GM12878 (cell line): ENCODE measurements around the gene CDC42BPB. TPM values are rescaled to one million over a fixed set of nuclear protein-coding genes. Genes with fewer than 3 reads are reported as not detected.

ENCODE experiments used
- ATAC-seq: fragments of 200-7000 bp; cut with Tn5 transposase; 3 replicates; pipeline ENCODE4 v1.9.1; 2020; ENCODE audit warnings: mild to moderate bottlenecking, moderate library complexity
- BruUV-seq: library from RNA; stranded (reverse); fragments of 400-500 nt; replicated peaks from 2 replicates; lab custom pipeline; 2021; lab: Mats Ljungman, UMichigan
- CTCF ChIA-PET: fragments of 300-600 bp; sonication (Branson Sonifier 250); formaldehyde crosslinking; extraction: SDS; loops from one replicate; lab custom pipeline; 2021; ENCODE audit warnings: inconsistent platforms; lab: Yijun Ruan, JAX
- POLR2A ChIA-PET: fragments of 350-600 bp; formaldehyde crosslinking; extraction: SDS; loops from one replicate; lab custom pipeline; 2021; ENCODE audit warnings: inconsistent platforms; lab: Charles Lee
- RAD21 ChIA-PET: fragments of 300-600 bp; sonication (Branson Sonifier 250); formaldehyde crosslinking; loops from one replicate; lab custom pipeline; 2023; ENCODE audit warnings: antibody characterized with exemption; ENCODE audit not compliant: unreplicated experiment; lab: Charles Lee
- SMC1A ChIA-PET: fragments of 300-600 bp; sonication (Branson Sonifier 250); formaldehyde crosslinking; loops from one replicate; lab custom pipeline; 2023; ENCODE audit not compliant: unreplicated experiment, uncharacterized antibody; lab: Charles Lee
- DNase-seq: peaks from one replicate; pipeline ENCODE4 v3.0.0-alpha.2; 2011; ENCODE audit warnings: low read depth, low spot score
- FAIRE-seq: peaks from 3 replicates; lab custom pipeline; 2011; peaks lifted over from hg19 to GRCh38; lab: Jason Lieb, UNC
- H2AFZ ChIP-seq: 2 replicates; pipeline ENCODE4 v1.6.0; 2011; ENCODE audit warnings: low read depth, low read length, control low read depth; ENCODE audit not compliant: control insufficient read depth
- H3K27ac ChIP-seq: 2 replicates; pipeline ENCODE4 v1.5.1; 2011; ENCODE audit warnings: control low read depth; ENCODE audit not compliant: control insufficient read depth, insufficient read depth
- H3K27me3 ChIP-seq, 2 experiments: replicated peaks in 1 of 2; 2 replicates each; pipeline versions ENCODE4 v1.6.0 to v1.6.1; 2011; ENCODE audit warnings: low read length in 1 of 2; ENCODE audit not compliant: control insufficient read depth in 2 of 2, insufficient read depth in 2 of 2
- H3K36me3 ChIP-seq, 2 experiments: 2 replicates each; pipeline ENCODE4 v1.5.1; 2011; ENCODE audit warnings: low read length in 1 of 2; ENCODE audit not compliant: control insufficient read depth in 2 of 2, insufficient read depth in 2 of 2
- H3K4me1 ChIP-seq: 2 replicates; pipeline ENCODE4 v1.6.1; 2011; ENCODE audit warnings: mild to moderate bottlenecking, low read length, moderate library complexity, mixed read lengths; ENCODE audit not compliant: control insufficient read depth, insufficient read depth
- H3K4me2 ChIP-seq: 2 replicates; pipeline ENCODE4 v1.6.0; 2011; ENCODE audit warnings: control low read depth; ENCODE audit not compliant: control insufficient read depth, insufficient read depth
- H3K4me3 ChIP-seq: fragments of 200-600 bp; sonication (generic); 2 replicates; pipeline ENCODE4 v1.5.1; 2016
- H3K79me2 ChIP-seq: 2 replicates; pipeline ENCODE4 v1.6.0; 2011; ENCODE audit warnings: low read length; ENCODE audit not compliant: control insufficient read depth, insufficient read depth
- H3K9ac ChIP-seq: 2 replicates; pipeline ENCODE4 v1.8.0; 2011; ENCODE audit warnings: low read length, control low read depth, mixed read lengths; ENCODE audit not compliant: control insufficient read depth, insufficient read depth
- H3K9me3 ChIP-seq: replicated peaks from 3 replicates; pipeline ENCODE4 v1.5.1; 2011; ENCODE audit warnings: mild to moderate bottlenecking, low read length; ENCODE audit not compliant: control insufficient read depth, insufficient read depth
- H4K20me1 ChIP-seq: 2 replicates; pipeline ENCODE4 v1.6.0; 2011; ENCODE audit not compliant: control insufficient read depth, insufficient read depth
- BMI1 ChIP-seq: fragments of 450-650 bp; IDR thresholded peaks from 2 replicates; pipeline ENCODE4 v1.6.1; 2016; ENCODE audit warnings: mild to moderate bottlenecking, moderate library complexity, borderline replicate concordance
- DPF2 ChIP-seq: fragments of 450-650 bp; IDR thresholded peaks from 2 replicates; pipeline ENCODE4 v1.6.1; 2017; ENCODE audit warnings: mild to moderate bottlenecking
- FOS ChIP-seq: IDR thresholded peaks from 3 replicates; pipeline ENCODE4 v1.6.1; 2011; ENCODE audit warnings: borderline replicate concordance; ENCODE audit not compliant: insufficient read length; ENCODE audit errors: extremely low read depth
- FOXK2 ChIP-seq: fragments of 450-650 bp; IDR thresholded peaks from 2 replicates; pipeline ENCODE4 v1.6.1; 2017; ENCODE audit warnings: mild to moderate bottlenecking, moderate library complexity
- GATAD2B ChIP-seq: fragments of 450-650 bp; conservative IDR thresholded peaks from 2 replicates; pipeline ENCODE4 v1.6.1; 2017; ENCODE audit warnings: low read depth, mild to moderate bottlenecking, moderate library complexity
- HCFC1 ChIP-seq: fragments of 150-350 bp; IDR thresholded peaks from 2 replicates; pipeline ENCODE4 v1.6.1; 2014; ENCODE audit warnings: low read length
- MXI1 ChIP-seq: fragments of 150-350 bp; IDR thresholded peaks from 2 replicates; pipeline ENCODE4 v1.6.1; 2011; ENCODE audit warnings: low read depth, mild to moderate bottlenecking, inconsistent platforms, low read length, improper control_type of control experiment
- POLR2A ChIP-seq: IDR thresholded peaks from 2 replicates; pipeline ENCODE4 v1.6.1; 2011; ENCODE audit warnings: low read depth, mild to moderate bottlenecking, low read length
- POLR2AphosphoS2 ChIP-seq: IDR thresholded peaks from 2 replicates; pipeline ENCODE4 v1.6.1; 2011; ENCODE audit warnings: low read depth, mild to moderate bottlenecking, low read length, improper control_type of control experiment, moderate library complexity
- POLR2AphosphoS5 ChIP-seq: IDR thresholded peaks from 2 replicates; pipeline ENCODE4 v1.6.1; 2011; ENCODE audit warnings: mild to moderate bottlenecking, low read length, inconsistent platforms
- TBL1XR1 ChIP-seq: IDR thresholded peaks from 2 replicates; pipeline ENCODE4 v1.6.1; 2012; ENCODE audit warnings: low read depth, low read length, improper control_type of control experiment
- ZSCAN29 ChIP-seq: fragments of 450-650 bp; IDR thresholded peaks from 2 replicates; pipeline ENCODE4 v1.6.1; 2017; ENCODE audit warnings: mild to moderate bottlenecking, moderate library complexity
- WGBS: methylation state at CpG from one replicate; pipeline ENCODE4 v1.1.6; 2016; ENCODE audit warnings: low lambda C conversion rate; ENCODE audit not compliant: insufficient replicate concordance, insufficient coverage; ENCODE audit errors: missing lambda C conversion rate; 5-methylcytosine and 5-hydroxymethylcytosine counted together
- in situ Hi-C: fragments of 300-500 bp; cut with MboI; formaldehyde crosslinking; loops from 9 replicates; pipeline ENCODE4 v1.14.3; 2018; ENCODE audit warnings: mixed read lengths
- intact Hi-C: fragments of 100-400 bp; cut with micrococcal nuclease; formaldehyde crosslinking; loops from one replicate; pipeline ENCODE4 v1.14.2; 2022; ENCODE audit not compliant: unreplicated experiment
- polyA plus RNA-seq, 11 experiments: library from polyadenylated mRNA; depleted of rRNA in 4 of 11; unstranded in 6 of 11; stranded (reverse) in 5 of 11; fragments of >200 nt; fragmentation: Nextera tagmentation in 4 of 11; fragmentation: Illumina TruSeq in 1 of 11; extraction: Ambion mirVana in 4 of 11; extraction: Trizol in 1 of 11; gene quantifications; 1 replicate in 1 of 11; 2 replicates in 10 of 11; pipeline versions ENCODE4 v1.2.1 to v1.2.3, GENCODE V29; 2011 to 2016; ENCODE audit warnings: inconsistent platforms in 2 of 11, missing spikeins in 2 of 11, low read depth in 1 of 11
- total RNA-seq, 4 experiments: library from RNA; depleted of rRNA in 3 of 4; stranded (reverse); fragments of >200 nt in 3 of 4; fragmentation: Illumina TruSeq in 1 of 4; extraction: Trizol in 1 of 4; gene quantifications; 2 replicates each; pipeline versions ENCODE4 v1.2.1 to v1.2.3, GENCODE V29; 2013 to 2021
- TF ChIP-seq, protein P1 (sequence below): fragments of 450-650 bp; IDR thresholded peaks from 2 replicates; pipeline ENCODE4 v1.6.1; 2017; ENCODE audit warnings: mild to moderate bottlenecking

CDC42BPB gene
- total and polyA plus RNA-seq, 10 of the 15 experiments (the other 5 are each of a cell fraction or from before 2014, with no cell fraction given): 0.42 to 22.1 (median 13.3) TPM

DNA sequence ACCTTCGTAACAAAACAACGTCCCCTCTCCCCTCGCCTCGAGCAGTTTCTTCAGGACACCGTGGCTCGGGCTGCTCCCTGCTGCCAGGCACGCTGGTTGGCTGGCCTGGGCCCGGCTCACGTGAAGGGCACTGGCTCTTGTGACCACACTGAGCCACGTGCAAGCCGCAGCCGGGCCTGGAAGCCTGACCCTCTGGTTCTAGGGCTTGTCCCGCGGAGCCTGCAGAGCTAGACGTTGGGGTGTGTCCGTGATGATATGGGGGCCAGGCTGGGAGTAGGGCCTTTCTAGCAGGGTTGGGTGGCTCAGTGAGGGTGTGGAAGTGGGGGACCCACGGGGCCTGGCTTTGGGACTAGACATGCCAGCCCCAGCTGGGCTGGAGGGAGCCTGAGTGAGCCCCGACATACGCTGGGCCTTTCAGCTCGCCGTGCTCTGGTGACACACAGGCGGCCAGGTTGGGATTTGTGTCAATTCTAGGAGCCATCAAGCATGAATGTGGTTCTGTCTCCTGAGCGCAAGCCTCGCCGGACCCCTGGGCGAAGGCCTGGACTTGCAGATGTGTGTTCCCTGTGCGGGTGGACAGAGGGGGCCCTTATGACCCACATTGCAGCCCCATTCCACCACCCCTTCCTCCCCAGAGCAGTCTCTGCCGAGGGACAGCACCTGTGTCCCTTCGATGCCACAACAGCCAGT is 148.4 kb downstream of the CDC42BPB start:
- intact Hi-C loops (no loop called here), in situ Hi-C loops (no loop called here)
- no TSS peak for BruUV-seq
- Histone ChIP-seq H4K20me1 (no peaks in the 10 kb centered on the region), H3K79me2 (peaks cover 2% of the 10 kb centered on the region), H2AFZ (no peak overlapping the region), H3K27ac (no peak overlapping the region), H3K9me3 (no peaks in the 10 kb centered on the region), H3K36me3 (peaks cover 22 to 23% of the 10 kb centered on the region in 2 experiments), H3K4me3 (no peak overlapping the region), H3K9ac (no peak overlapping the region), H3K27me3 (no peaks in the 10 kb centered on the region), H3K4me1 (peaks cover 7% of the 10 kb centered on the region; the same call in 1 of the 2 replicates), H3K4me2 (no peak overlapping the region)
- FAIRE-seq (no peak), ATAC-seq (peak; percentile 4; the same call in 1 of the 3 replicates), DNase-seq (no peak)
- CTCF ChIA-PET: interaction anchor here (1.9 kb wide), 1 partner anchor 214 kb away, joined by 6 read pairs; no protein-coding TSS in a partner anchor
- 95% methylated on average over 29 of the region's 29 CpGs for WGBS
- RAD21 ChIA-PET: interaction anchor here (0.7 kb wide), 1 partner anchor 214 kb away, joined by 3 read pairs; no protein-coding TSS in a partner anchor
- TF ChIP-seq, protein P1, sequence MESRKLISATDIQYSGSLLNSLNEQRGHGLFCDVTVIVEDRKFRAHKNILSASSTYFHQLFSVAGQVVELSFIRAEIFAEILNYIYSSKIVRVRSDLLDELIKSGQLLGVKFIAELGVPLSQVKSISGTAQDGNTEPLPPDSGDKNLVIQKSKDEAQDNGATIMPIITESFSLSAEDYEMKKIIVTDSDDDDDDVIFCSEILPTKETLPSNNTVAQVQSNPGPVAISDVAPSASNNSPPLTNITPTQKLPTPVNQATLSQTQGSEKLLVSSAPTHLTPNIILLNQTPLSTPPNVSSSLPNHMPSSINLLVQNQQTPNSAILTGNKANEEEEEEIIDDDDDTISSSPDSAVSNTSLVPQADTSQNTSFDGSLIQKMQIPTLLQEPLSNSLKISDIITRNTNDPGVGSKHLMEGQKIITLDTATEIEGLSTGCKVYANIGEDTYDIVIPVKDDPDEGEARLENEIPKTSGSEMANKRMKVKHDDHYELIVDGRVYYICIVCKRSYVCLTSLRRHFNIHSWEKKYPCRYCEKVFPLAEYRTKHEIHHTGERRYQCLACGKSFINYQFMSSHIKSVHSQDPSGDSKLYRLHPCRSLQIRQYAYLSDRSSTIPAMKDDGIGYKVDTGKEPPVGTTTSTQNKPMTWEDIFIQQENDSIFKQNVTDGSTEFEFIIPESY: no peak
- peak; percentile 67; the same call in 1 of the 2 replicates for TF ChIP-seq POLR2A
- SMC1A ChIA-PET: no interaction called here
- POLR2A ChIA-PET: no interaction called here

DNA sequence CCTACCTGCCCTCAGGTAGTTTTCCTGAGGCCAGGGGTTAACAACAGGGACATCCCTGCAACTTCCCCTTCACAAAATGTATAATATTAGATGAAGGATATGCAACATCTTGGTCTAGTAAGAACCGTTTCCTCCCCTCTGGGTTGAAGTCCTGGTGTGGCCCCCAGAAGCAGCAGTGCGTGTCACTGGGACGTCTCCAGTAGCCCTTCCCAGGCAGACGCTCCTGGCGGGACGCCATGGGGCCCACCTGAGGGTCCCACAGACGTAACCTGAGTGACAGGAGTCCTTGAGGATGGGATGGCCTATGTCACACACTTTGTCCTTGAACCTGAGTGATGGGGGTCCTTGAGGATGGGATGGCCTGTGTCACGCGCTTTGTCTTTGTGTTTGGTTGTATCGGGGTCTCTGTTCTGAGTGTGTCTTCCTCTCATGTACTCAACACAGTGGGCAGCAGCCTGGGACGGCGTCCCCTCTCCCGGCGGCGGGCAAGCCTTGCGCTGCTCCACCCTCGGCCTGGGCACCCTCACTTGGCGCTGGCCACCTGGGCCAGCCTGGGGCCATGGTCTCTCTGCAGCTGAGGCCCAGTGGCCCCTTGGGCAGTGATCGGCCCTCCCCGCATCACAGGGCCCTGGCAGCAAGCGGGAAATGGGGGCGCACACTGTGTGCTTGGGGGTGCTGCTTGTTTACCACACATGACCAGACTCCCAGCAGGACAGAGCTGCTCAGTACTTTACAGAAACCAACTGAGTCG is 149.2 kb downstream of the CDC42BPB start:
- in situ Hi-C loops: no loop called here
- Histone ChIP-seq H2AFZ (no peak overlapping the region), H3K4me2 (no peak overlapping the region), H3K4me3 (no peak overlapping the region), H3K27me3 (no peaks in the 10 kb centered on the region), H3K36me3 (peaks cover 25 to 31% of the 10 kb centered on the region in 2 experiments), H4K20me1 (no peaks in the 10 kb centered on the region), H3K79me2 (peaks cover 8% of the 10 kb centered on the region), H3K4me1 (peaks cover 2% of the 10 kb centered on the region; the same call in 1 of the 2 replicates), H3K9ac (no peak overlapping the region), H3K9me3 (no peaks in the 10 kb centered on the region), H3K27ac (no peak overlapping the region)
- RAD21 ChIA-PET: no interaction called here
- ATAC-seq (no peak), FAIRE-seq (no peak), DNase-seq (no peak)
- TF ChIP-seq ZSCAN29 (no peak), BMI1 (no peak), HCFC1 (no peak), MXI1 (no peak), FOXK2 (no peak), POLR2AphosphoS5 (peak; percentile 47; the same call in 1 of the 2 replicates), TBL1XR1 (no peak), GATAD2B (no peak), FOS (no peak), POLR2AphosphoS2 (peak; percentile 33), DPF2 (no peak)
- SMC1A ChIA-PET: no interaction called here
- BruUV-seq: no TSS peak
- POLR2A ChIA-PET: no interaction called here
- intact Hi-C loops: no loop called here
- WGBS: 95% methylated on average over 21 of the region's 23 CpGs
- CTCF ChIA-PET: no interaction called here
